Esophagus squamous epithelium (tissue), 5 donors: ENCODE results near the gene PPP4C. TPM values are rescaled to one million over a fixed set of nuclear protein-coding genes. Genes with fewer than 3 reads are reported as not detected.

ENCODE experiments used
- DNase-seq: peaks from one replicate; lab custom pipeline; 2025; lab: John Stamatoyannopoulos, UW
- H3K27ac ChIP-seq, 4 donors: fragments of 200-600 bp; sonication (generic); one replicate each; pipeline ENCODE4 v1.5.1; 2016 to 2019; ENCODE audit warnings: mild to moderate bottlenecking in 1 of 4
- H3K27me3 ChIP-seq, 4 donors: fragments of 200-600 bp; sonication (generic); 1 replicate in 3 of 4; 2 replicates in 1 of 4; pipeline versions ENCODE4 v1.5.1 to v1.6.0; 2017 to 2021; ENCODE audit warnings: antibody characterized with exemption in 1 of 4
- H3K36me3 ChIP-seq, 3 donors: fragments of 200-600 bp; sonication (generic); one replicate each; pipeline ENCODE4 v1.5.1; 2016 to 2019
- H3K4me1 ChIP-seq, 3 donors: fragments of 200-600 bp; sonication (generic); one replicate each; pipeline ENCODE4 v1.5.1; 2017 to 2019
- H3K4me3 ChIP-seq, 4 donors: fragments of 200-600 bp; sonication (generic); 1 replicate in 3 of 4; 2 replicates in 1 of 4; pipeline ENCODE4 v1.5.1; 2016 to 2019; ENCODE audit warnings: mild to moderate bottlenecking in 2 of 4, moderate library complexity in 1 of 4
- H3K9me3 ChIP-seq, 3 donors: fragments of 200-600 bp; sonication (generic); one replicate each; pipeline ENCODE4 v1.5.1; 2016 to 2019
- CTCF ChIP-seq, 6 experiments: fragments of 450-650 bp in 4 of 6; fragments of 200-600 bp in 2 of 6; sonication (generic) in 2 of 6; IDR thresholded peaks; one replicate each; pipeline ENCODE4 v1.5.1; 2016 to 2019; ENCODE audit warnings: antibody characterized with exemption in 6 of 6, mild to moderate bottlenecking in 4 of 6, moderate library complexity in 4 of 6
- POLR2A ChIP-seq, 4 donors: fragments of 450-650 bp; IDR thresholded peaks; one replicate each; pipeline ENCODE4 v1.6.1; 2017; ENCODE audit warnings: antibody characterized with exemption in 4 of 4, mild to moderate bottlenecking in 4 of 4, moderate library complexity in 3 of 4
- WGBS, 2 donors: methylation state at CpG; one replicate each; pipeline ENCODE4 v1.1.5; 2018; 5-methylcytosine and 5-hydroxymethylcytosine counted together
- intact Hi-C: fragments of 100-400 bp; cut with DNase I; formaldehyde crosslinking; loops from one replicate; pipeline ENCODE4 v1.15.0; 2022
- total RNA-seq, 4 donors: library from RNA; depleted of rRNA; stranded (reverse); fragments of >200 nt; gene quantifications; one replicate each; pipeline ENCODE4 v1.1.0, GENCODE V29; 2016
- donor health status: DM: yes; HTN: yes; CAD: no.

The PPP4C gene
- total RNA-seq, 4 donors from 2014 or later = 67.9 to 100 (median 78.4) TPM

DNA sequence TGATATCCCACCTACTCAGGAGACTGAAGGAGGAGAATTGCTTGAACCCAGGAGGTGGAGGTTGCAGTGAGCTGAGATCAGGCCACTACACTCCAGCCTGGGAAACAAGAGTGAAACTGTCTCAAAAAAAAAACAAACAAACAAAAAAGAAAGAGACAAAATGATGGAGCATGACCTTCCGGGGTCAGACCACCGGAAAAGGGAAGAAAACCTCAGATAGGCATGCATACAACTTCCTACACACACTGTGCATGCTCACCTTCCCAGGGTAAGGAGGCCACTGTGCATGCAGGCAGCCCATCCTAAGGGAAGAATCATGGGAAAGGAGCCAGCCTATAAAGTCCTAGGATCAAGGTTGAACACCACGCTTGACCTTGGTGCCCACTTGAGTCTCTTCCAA is 56.8 kb downstream of the PPP4C start:
- no peaks in the 10 kb centered on the region for H3K27me3 ChIP-seq
- H3K36me3 ChIP-seq = no peaks in the 10 kb centered on the region
- H3K27ac ChIP-seq = no peak overlapping the region
- H3K9me3 ChIP-seq = no peaks in the 10 kb centered on the region
- no peak for TF ChIP-seq CTCF (IDR thresholded peaks at IDR 0.05)
- TF ChIP-seq POLR2A (IDR thresholded peaks at IDR 0.05) = no peak
- WGBS, 2 donors = 57 to 83% methylated on average over 3 of the region's 3 CpGs
- DNase-seq = no peak
- H3K4me1 ChIP-seq = no peaks in the 10 kb centered on the region
- intact Hi-C loops = no loop called here
- no peak overlapping the region for H3K4me3 ChIP-seq

Other genes starting within 250 kb of the PPP4C start
- gene CDIPT, start 212.8 kb upstream of the PPP4C start, total RNA-seq = 10 to 100 TPM; 34.6 to 78.8 (median 44.6) TPM
- gene SEZ6L2, start 176.4 kb upstream of the PPP4C start, total RNA-seq = 1 to 10 TPM in 2 of 4 donors, under 1 TPM in 1, not detected in 1; 0.22 to 2.8 (median 1.1) TPM
- gene ASPHD1, start 175.5 kb upstream of the PPP4C start, total RNA-seq = under 1 TPM in 2 of 4 donors, not detected in 2; 0.32 to 0.61 TPM
- 10 to 100 TPM in 3 of 4 donors, 1 to 10 TPM in 1; 8.4 to 17.2 (median 13.9) TPM for gene KCTD13, start 149.8 kb upstream of the PPP4C start, total RNA-seq
- gene TMEM219, start 113.9 kb upstream of the PPP4C start, total RNA-seq = 100 to 1,000 TPM in 1 of 4 donors, 10 to 100 TPM in 3; 48.0 to 119 (median 80.0) TPM
- 10 to 100 TPM; 26.8 to 33.7 (median 30.4) TPM for gene TAOK2, start 102.1 kb upstream of the PPP4C start, total RNA-seq
- gene HIRIP3, start 80.4 kb upstream of the PPP4C start, total RNA-seq = 10 to 100 TPM in 2 of 4 donors, 1 to 10 TPM in 2; 5.1 to 12.8 (median 9.7) TPM
- 10 to 100 TPM; 34.3 to 59.9 (median 48.0) TPM for gene INO80E, start 79.8 kb upstream of the PPP4C start, total RNA-seq
- under 1 TPM in 2 of 4 donors, not detected in 2; 0.50 to 0.76 TPM for gene DOC2A, start 65.0 kb upstream of the PPP4C start, total RNA-seq
- gene C16orf92, start 52.8 kb upstream of the PPP4C start, total RNA-seq = not detected
- not detected for gene TLCD3B, start 44.7 kb upstream of the PPP4C start, total RNA-seq
- gene ALDOA, start 10.2 kb upstream of the PPP4C start, total RNA-seq = 1,000 to 10,000 TPM; 1,024 to 1,551 (median 1,380) TPM
- gene TBX6, start 15.9 kb downstream of the PPP4C start, total RNA-seq = 1 to 10 TPM; 1.9 to 6.2 (median 4.7) TPM
- gene YPEL3, start 20.2 kb downstream of the PPP4C start, total RNA-seq = 100 to 1,000 TPM in 1 of 4 donors, 10 to 100 TPM in 3; 26.4 to 131 (median 63.0) TPM
- 10 to 100 TPM; 13.4 to 41.2 (median 28.1) TPM for gene GDPD3, start 37.5 kb downstream of the PPP4C start, total RNA-seq
- gene MAPK3, start 47.2 kb downstream of the PPP4C start, total RNA-seq = 10 to 100 TPM; 45.7 to 86.9 (median 60.8) TPM
- gene CORO1A, start 107.6 kb downstream of the PPP4C start, total RNA-seq = 10 to 100 TPM in 3 of 4 donors, 1 to 10 TPM in 1; 9.5 to 29.1 (median 23.2) TPM
- gene BOLA2B, start 117.7 kb downstream of the PPP4C start, total RNA-seq = 100 to 1,000 TPM; 190 to 623 (median 313) TPM
- 10 to 100 TPM; 31.9 to 51.1 (median 46.5) TPM for gene SLX1A, start 117.9 kb downstream of the PPP4C start, total RNA-seq
- gene SULT1A3, start 123.3 kb downstream of the PPP4C start, total RNA-seq = 10 to 100 TPM in 2 of 4 donors, 1 to 10 TPM in 2; 1.1 to 17.2 (median 7.3) TPM
- gene NPIPB13, start 172.5 kb downstream of the PPP4C start, total RNA-seq = 1 to 10 TPM in 2 of 4 donors, under 1 TPM in 1, not detected in 1; 0.94 to 4.2 (median 2.4) TPM